GM19372 (cell line): ENCODE data around the gene TASOR2.

Experiments used
- ATAC-seq: cut with Tn5 transposase; IDR thresholded peaks from one replicate; pipeline ENCODE4 v1.9.1; 2021; ENCODE audit warnings: mild to moderate bottlenecking, low read depth, moderate library complexity; ENCODE audit not compliant: unreplicated experiment

Gene TASOR2

GRCh38 chr10:5683065-5683464 lies 1.6 kb upstream of the TASOR2 start:
- ATAC-seq: no peak

- peak; percentile 36 for ATAC-seq
Observed at GRCh38 chr10:5684971-5685763, 529 bp downstream of the TASOR2 start.

GRCh38 chr10:5685764-5686240 lies 1.2 kb downstream of the TASOR2 start:
- no peak for ATAC-seq

- no peak for ATAC-seq
Observed at GRCh38 chr10:5688587-5688986, 3.9 kb downstream of the TASOR2 start.

- no peak for ATAC-seq
Observed at GRCh38 chr10:5691786-5692185, 7.1 kb downstream of the TASOR2 start.

- ATAC-seq: peak; percentile 88
Observed at GRCh38 chr10:5692461-5693358, 8.1 kb downstream of the TASOR2 start.

- ATAC-seq: no peak
Observed at GRCh38 chr10:5694573-5694972, 9.9 kb downstream of the TASOR2 start.

GRCh38 chr10:5697342-5697741 lies 12.7 kb downstream of the TASOR2 start:
- ATAC-seq: no peak

- ATAC-seq: no peak
Observed at GRCh38 chr10:5698062-5698461, 13.4 kb downstream of the TASOR2 start.

- no peak for ATAC-seq
Observed at GRCh38 chr10:5708356-5708755, 23.7 kb downstream of the TASOR2 start.

GRCh38 chr10:5709865-5710264 lies 25.2 kb downstream of the TASOR2 start:
- no peak for ATAC-seq

GRCh38 chr10:5710859-5711258 lies 26.2 kb downstream of the TASOR2 start:
- no peak for ATAC-seq

GRCh38 chr10:5711642-5712041 lies 27.0 kb downstream of the TASOR2 start:
- no peak for ATAC-seq

GRCh38 chr10:5719546-5719945 lies 34.9 kb downstream of the TASOR2 start:
- ATAC-seq: no peak

GRCh38 chr10:5720182-5720581 lies 35.5 kb downstream of the TASOR2 start:
- no peak for ATAC-seq

GRCh38 chr10:5723692-5724091 lies 39.1 kb downstream of the TASOR2 start:
- ATAC-seq: no peak

- ATAC-seq: no peak
Observed at GRCh38 chr10:5730766-5731165, 46.1 kb downstream of the TASOR2 start.

- no peak for ATAC-seq
Observed at GRCh38 chr10:5731559-5731958, 46.9 kb downstream of the TASOR2 start.

- ATAC-seq: no peak
Observed at GRCh38 chr10:5732141-5732540, 47.5 kb downstream of the TASOR2 start.
